ENCODE results near the gene NRCAM.

DNA sequence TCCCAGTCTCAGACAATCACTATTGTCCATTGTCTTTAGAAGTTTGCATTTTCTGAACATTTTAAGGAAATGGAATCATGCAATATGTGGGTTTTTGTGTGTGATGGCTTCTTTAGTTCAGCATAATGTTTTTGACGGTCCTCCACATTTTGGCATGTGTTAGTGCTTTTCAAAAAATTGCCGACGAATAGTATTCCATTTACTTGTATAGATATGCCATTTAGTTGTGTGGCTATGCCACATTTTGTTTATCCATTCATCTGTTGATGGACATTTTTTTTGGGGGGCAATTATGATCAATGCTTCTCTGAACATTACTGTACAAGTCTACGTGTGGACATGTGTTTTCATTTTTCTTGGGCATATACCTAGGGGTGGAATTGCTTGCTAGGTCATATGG lies 314.1 kb downstream of the NRCAM start:
- TF ChIP-seq POLR2A (IDR thresholded peaks at IDR 0.05; ENCODE audit: low read depth, low read length): no peak
- TF ChIP-seq TAF1 (IDR thresholded peaks at IDR 0.05; ENCODE audit: low read depth, low read length): no peak
- no peak for TF ChIP-seq POLR2AphosphoS5 (IDR thresholded peaks at IDR 0.05; ENCODE audit: low read depth, low read length)
- TF ChIP-seq PAX5 (IDR thresholded peaks at IDR 0.05; ENCODE audit: insufficient read depth, low read length, severe bottlenecking): no peak
- no peak for TF ChIP-seq SPI1 (IDR thresholded peaks at IDR 0.05; ENCODE audit: low read depth, low read length)

Data from GM12891 (cell line).